Right lobe of liver (tissue), 4 donors: ENCODE results near the gene COLEC12.

ENCODE experiments used
- CTCF ChIP-seq, 4 donors: fragments of 200-600 bp in 3 of 4; fragments of 450-650 bp in 1 of 4; IDR thresholded peaks; one replicate each; pipeline versions ENCODE4 v1.5.1 to v1.8.0; 2016 to 2022; ENCODE audit warnings: antibody characterized with exemption in 4 of 4, mild to moderate bottlenecking in 2 of 4
- POLR2A ChIP-seq: fragments of 450-650 bp; IDR thresholded peaks from one replicate; pipeline ENCODE4 v1.6.1; 2017; ENCODE audit warnings: antibody characterized with exemption, mild to moderate bottlenecking
- donor health status: DM: no; HTN: no; CAD: no.
- donor health status: DM: no; HTN: no; CAD: no.
- donor health status: DM: no; HTN: yes; CAD: no.

GRCh38 chr18:452816-453215 lies 47.7 kb downstream of the COLEC12 start:
- TF ChIP-seq CTCF (IDR thresholded peaks at IDR 0.05) (no peak), POLR2A (no peak)
